ENCODE measurements around the gene CD63. TPM values are rescaled to one million over a fixed set of nuclear protein-coding genes. Genes with fewer than 3 reads are reported as not detected.

The CD63 gene
- total and polyA plus RNA-seq, 12 donors: 565 to 2,861 (median 793) TPM

GRCh38 chr12:55675666-55676065, 53.1 kb downstream of the CD63 start:
- Histone ChIP-seq H3K27me3 (no peaks in the 10 kb centered on the region), H3K4me1 (peaks cover 0 to 37% (median 0%) of the 10 kb centered on the region in 9 donors), H3K27ac (peak overlapping the region in 1 of 10 donors; percentile 45), H3K36me3 (no peaks in the 10 kb centered on the region), H3K9me3 (no peaks in the 10 kb centered on the region), H3K4me3 (no peak overlapping the region)
- intact Hi-C loops (cut with DNase I): no loop called here
- WGBS, 2 donors: 81 to 89% methylated on average over 8 of the region's 8 CpGs
- DNase-seq: no peak
- no peak for TF ChIP-seq CTCF (IDR thresholded peaks at IDR 0.05)
- no peak for ATAC-seq

Other genes with a start within 250 kb of the CD63 start
- not detected for gene OR6C68, start 236.6 kb downstream of the CD63 start, total RNA-seq
- not detected for gene OR6C68, start 236.6 kb downstream of the CD63 start, polyA plus RNA-seq
- not detected for gene OR6C4, start 179.4 kb downstream of the CD63 start, total RNA-seq
- gene OR6C4, start 179.4 kb downstream of the CD63 start, polyA plus RNA-seq: not detected
- not detected for gene OR2AP1, start 156.5 kb downstream of the CD63 start, total RNA-seq
- not detected for gene OR2AP1, start 156.5 kb downstream of the CD63 start, polyA plus RNA-seq
- not detected for gene OR10P1, start 92.1 kb downstream of the CD63 start, total RNA-seq
- gene OR10P1, start 92.1 kb downstream of the CD63 start, polyA plus RNA-seq: not detected
- gene ITGA7, start 21.1 kb downstream of the CD63 start, total RNA-seq: 100 to 1,000 TPM; 422 to 750 (median 538) TPM
- 100 to 1,000 TPM; 247 to 481 TPM for gene ITGA7, start 21.1 kb downstream of the CD63 start, polyA plus RNA-seq
- gene BLOC1S1, start 13.0 kb downstream of the CD63 start, total RNA-seq: 100 to 1,000 TPM in 5 of 10 donors, 10 to 100 TPM in 5; 68.3 to 136 (median 101) TPM
- 100 to 1,000 TPM; 305 to 515 TPM for gene BLOC1S1, start 13.0 kb downstream of the CD63 start, polyA plus RNA-seq
- 10 to 100 TPM in 6 of 10 donors, 1 to 10 TPM in 4; 4.9 to 25.9 (median 13.6) TPM for gene RDH5, start 8.6 kb downstream of the CD63 start, total RNA-seq
- 10 to 100 TPM; 40.1 to 54.5 TPM for gene RDH5, start 8.6 kb downstream of the CD63 start, polyA plus RNA-seq
- gene GDF11, start 14.1 kb upstream of the CD63 start, total RNA-seq: 10 to 100 TPM in 8 of 10 donors, 1 to 10 TPM in 2; 6.2 to 17.6 (median 12.4) TPM
- gene GDF11, start 14.1 kb upstream of the CD63 start, polyA plus RNA-seq: 1 to 10 TPM; 3.2 to 8.3 TPM
- 10 to 100 TPM; 47.5 to 58.0 (median 53.2) TPM for gene SARNP, start 88.7 kb upstream of the CD63 start, total RNA-seq
- 100 to 1,000 TPM in 1 of 2 donors, 10 to 100 TPM in 1; 90.3 to 136 TPM for gene SARNP, start 88.7 kb upstream of the CD63 start, polyA plus RNA-seq
- gene ORMDL2, start 89.0 kb upstream of the CD63 start, total RNA-seq: 10 to 100 TPM; 10.3 to 36.9 (median 17.4) TPM
- 10 to 100 TPM; 33.7 to 82.9 TPM for gene ORMDL2, start 89.0 kb upstream of the CD63 start, polyA plus RNA-seq
- 10 to 100 TPM; 12.5 to 20.8 (median 17.0) TPM for gene DNAJC14, start 100.6 kb upstream of the CD63 start, total RNA-seq
- 10 to 100 TPM in 1 of 2 donors, 1 to 10 TPM in 1; 7.9 to 15.7 TPM for gene DNAJC14, start 100.6 kb upstream of the CD63 start, polyA plus RNA-seq
- 10 to 100 TPM in 2 of 10 donors, 1 to 10 TPM in 4, under 1 TPM in 4; 0.72 to 11.5 (median 1.8) TPM for gene MMP19, start 113.9 kb upstream of the CD63 start, total RNA-seq
- 1 to 10 TPM; 4.3 to 6.0 TPM for gene MMP19, start 113.9 kb upstream of the CD63 start, polyA plus RNA-seq
- 10 to 100 TPM; 10.9 to 19.6 (median 16.7) TPM for gene PYM1, start 198.9 kb upstream of the CD63 start, total RNA-seq
- gene PYM1, start 198.9 kb upstream of the CD63 start, polyA plus RNA-seq: 10 to 100 TPM; 20.4 to 48.6 TPM
- gene DGKA, start 202.2 kb upstream of the CD63 start, total RNA-seq: 10 to 100 TPM in 3 of 10 donors, 1 to 10 TPM in 7; 4.6 to 15.5 (median 7.0) TPM
- gene DGKA, start 202.2 kb upstream of the CD63 start, polyA plus RNA-seq: 10 to 100 TPM in 1 of 2 donors, 1 to 10 TPM in 1; 6.4 to 17.3 TPM
- 1 to 10 TPM in 2 of 10 donors, under 1 TPM in 8; 0.26 to 1.3 (median 0.58) TPM for gene PMEL, start 237.0 kb upstream of the CD63 start, total RNA-seq
- under 1 TPM; 0.49 to 0.66 TPM for gene PMEL, start 237.0 kb upstream of the CD63 start, polyA plus RNA-seq
- gene CDK2, start 237.8 kb upstream of the CD63 start, total RNA-seq: 10 to 100 TPM in 4 of 10 donors, 1 to 10 TPM in 6; 5.1 to 15.2 (median 8.4) TPM
- gene CDK2, start 237.8 kb upstream of the CD63 start, polyA plus RNA-seq: 10 to 100 TPM in 1 of 2 donors, 1 to 10 TPM in 1; 6.9 to 18.4 TPM
- gene RAB5B, start 245.1 kb upstream of the CD63 start, total RNA-seq: 100 to 1,000 TPM; 107 to 137 (median 122) TPM
- 10 to 100 TPM; 35.3 to 62.4 TPM for gene RAB5B, start 245.1 kb upstream of the CD63 start, polyA plus RNA-seq